ENCODE measurements around the gene NRP1. TPM values are rescaled to one million over a fixed set of nuclear protein-coding genes. Genes with fewer than 3 reads are reported as not detected.

NRP1 gene
- total and polyA plus RNA-seq, 2 donors, result 36.9 to 172 TPM

DNA sequence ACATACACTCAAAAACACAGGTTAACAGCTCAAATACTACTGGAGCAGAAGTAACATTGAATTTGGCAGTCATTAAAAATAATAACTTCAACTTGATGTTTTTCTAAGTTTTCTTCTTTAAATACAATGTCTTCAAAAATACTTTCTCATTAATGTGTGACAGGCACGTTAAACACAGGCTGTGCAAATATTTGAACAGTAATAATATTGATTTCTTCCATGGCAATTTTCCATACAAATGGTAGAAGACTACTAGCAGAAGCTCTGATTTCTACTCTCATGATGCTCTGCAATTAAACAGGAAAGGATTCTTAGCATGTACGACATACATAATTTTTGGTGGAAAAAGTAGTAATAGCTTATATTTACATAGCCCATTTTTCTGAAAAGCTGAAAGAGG lies 47.4 kb downstream of the NRP1 start:
- Histone ChIP-seq H3K4me3 (ENCODE audit: low read depth, low read length) (no peak overlapping the region), H3K36me3 (ENCODE audit: insufficient read depth) (no peaks in the 10 kb centered on the region), H3K4me1 (ENCODE audit: insufficient read depth) (peaks cover 3% of the 10 kb centered on the region), H3K27ac (ENCODE audit: low read depth) (no peak overlapping the region)
- 79% methylated on average over 2 of the region's 2 CpGs for WGBS
- DNase-seq (ENCODE audit: extremely low spot score), result no peak

GRCh38 chr10:33286157-33286934 lies 48.1 kb downstream of the NRP1 start:
- H3K4me3 ChIP-seq (ENCODE audit: low read depth, low read length), result no peak overlapping the region
- no peak for DNase-seq (ENCODE audit: extremely low spot score)
- H3K4me1 ChIP-seq (ENCODE audit: insufficient read depth), result peaks cover 3% of the 10 kb centered on the region
- 48% methylated on average over 4 of the region's 4 CpGs for WGBS
- no peak overlapping the region for H3K27ac ChIP-seq (ENCODE audit: low read depth)
- no peaks in the 10 kb centered on the region for H3K36me3 ChIP-seq (ENCODE audit: insufficient read depth)

DNA sequence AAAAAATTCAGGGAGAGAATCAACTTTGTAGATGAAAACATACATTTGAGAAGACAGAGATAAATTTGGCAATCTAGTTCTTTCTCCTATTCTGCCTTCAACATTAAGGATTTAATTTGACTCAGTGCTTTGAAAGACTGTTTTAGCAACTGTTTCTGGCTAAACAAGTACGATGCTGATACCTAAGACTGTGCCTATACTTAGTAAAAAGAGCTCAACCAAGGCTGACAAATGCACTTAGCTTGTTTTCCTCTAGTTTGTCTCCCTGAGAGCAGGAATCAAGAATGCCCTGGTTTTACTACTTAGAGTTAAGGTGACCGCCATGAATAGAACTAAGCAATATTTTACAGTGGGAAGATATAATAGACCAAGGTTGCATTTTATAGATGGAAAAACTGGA lies 49.5 kb downstream of the NRP1 start:
- H3K4me3 ChIP-seq (ENCODE audit: low read depth, low read length), result no peak overlapping the region
- DNase-seq (ENCODE audit: extremely low spot score), result no peak
- no peaks in the 10 kb centered on the region for H3K4me1 ChIP-seq (ENCODE audit: insufficient read depth)
- 51% methylated on average over 2 of the region's 2 CpGs for WGBS
- no peaks in the 10 kb centered on the region for H3K36me3 ChIP-seq (ENCODE audit: insufficient read depth)
- no peak overlapping the region for H3K27ac ChIP-seq (ENCODE audit: low read depth)

GRCh38 chr10:33279811-33280602 lies 54.5 kb downstream of the NRP1 start:
- Histone ChIP-seq H3K36me3 (ENCODE audit: insufficient read depth) (no peaks in the 10 kb centered on the region), H3K4me3 (ENCODE audit: low read depth, low read length) (no peak overlapping the region), H3K27ac (ENCODE audit: low read depth) (no peak overlapping the region), H3K4me1 (ENCODE audit: insufficient read depth) (no peaks in the 10 kb centered on the region)
- DNase-seq (ENCODE audit: extremely low spot score), result no peak
- 61% methylated on average over 5 of the region's 5 CpGs for WGBS

- no peaks in the 10 kb centered on the region for H3K4me1 ChIP-seq (ENCODE audit: insufficient read depth)
- H3K36me3 ChIP-seq (ENCODE audit: insufficient read depth), result no peaks in the 10 kb centered on the region
- no peak overlapping the region for H3K27ac ChIP-seq (ENCODE audit: low read depth)
- no peak overlapping the region for H3K4me3 ChIP-seq (ENCODE audit: low read depth, low read length)
- DNase-seq (ENCODE audit: extremely low spot score), result no peak
- WGBS, result 65% methylated on average over 5 of the region's 5 CpGs
These were observed 55.2 kb downstream of the NRP1 start for GRCh38 chr10:33279276-33279675.

GRCh38 chr10:33278198-33278597 lies 56.3 kb downstream of the NRP1 start:
- Histone ChIP-seq H3K4me3 (ENCODE audit: low read depth, low read length) (no peak overlapping the region), H3K27ac (ENCODE audit: low read depth) (no peak overlapping the region), H3K4me1 (ENCODE audit: insufficient read depth) (peaks cover 2% of the 10 kb centered on the region), H3K36me3 (ENCODE audit: insufficient read depth) (no peaks in the 10 kb centered on the region)
- DNase-seq (ENCODE audit: extremely low spot score), result no peak
- 47% methylated on average over 3 of the region's 3 CpGs for WGBS

GRCh38 chr10:33277135-33277536 lies 57.3 kb downstream of the NRP1 start:
- no peak overlapping the region for H3K4me3 ChIP-seq (ENCODE audit: low read depth, low read length)
- 53% methylated on average over 6 of the region's 6 CpGs for WGBS
- no peaks in the 10 kb centered on the region for H3K36me3 ChIP-seq (ENCODE audit: insufficient read depth)
- H3K4me1 ChIP-seq (ENCODE audit: insufficient read depth), result peaks cover 2% of the 10 kb centered on the region
- no peak overlapping the region for H3K27ac ChIP-seq (ENCODE audit: low read depth)
- DNase-seq (ENCODE audit: extremely low spot score), result no peak

- Histone ChIP-seq H3K36me3 (ENCODE audit: insufficient read depth) (no peaks in the 10 kb centered on the region), H3K4me3 (ENCODE audit: low read depth, low read length) (no peak overlapping the region), H3K4me1 (ENCODE audit: insufficient read depth) (peaks cover 2% of the 10 kb centered on the region), H3K27ac (ENCODE audit: low read depth) (no peak overlapping the region)
- DNase-seq (ENCODE audit: extremely low spot score), result no peak
- WGBS, result 71% methylated on average over 4 of the region's 4 CpGs
These were observed 58.1 kb downstream of the NRP1 start for GRCh38 chr10:33276282-33276923.

DNA sequence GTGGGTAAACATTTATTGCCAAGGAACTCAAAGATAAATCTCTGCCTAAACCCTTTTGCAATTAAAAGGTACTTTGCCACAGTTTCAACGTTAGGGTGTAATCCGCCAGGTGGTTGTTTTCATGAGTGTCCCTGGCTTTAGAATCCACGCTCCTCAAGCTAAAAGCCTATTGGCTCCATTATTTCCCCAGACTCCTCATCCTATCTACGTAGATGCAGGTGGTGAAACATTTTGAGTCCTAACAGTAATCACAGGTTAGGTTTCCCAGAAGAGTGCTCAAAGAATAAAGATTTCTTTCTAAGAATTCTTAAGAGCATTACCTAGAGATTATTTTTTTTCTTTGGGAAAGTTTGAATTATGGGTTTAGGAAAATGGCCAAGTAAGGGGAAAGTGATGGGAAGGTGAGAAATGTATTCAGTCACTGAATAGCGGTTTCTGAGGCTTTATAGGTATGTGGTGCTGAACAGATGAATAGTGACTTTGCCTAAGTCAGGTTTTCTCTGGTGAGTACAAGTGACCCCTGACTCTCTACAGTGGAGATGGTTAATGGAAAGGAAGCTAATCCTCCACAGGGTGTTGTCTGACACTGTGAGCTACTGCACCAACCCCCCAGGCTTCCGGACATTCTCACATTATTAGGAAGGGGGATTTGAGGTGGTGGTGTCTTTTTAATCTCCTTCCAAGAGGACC lies 60.2 kb downstream of the NRP1 start:
- Histone ChIP-seq H3K27ac (ENCODE audit: low read depth) (no peak overlapping the region), H3K4me3 (ENCODE audit: low read depth, low read length) (no peak overlapping the region), H3K36me3 (ENCODE audit: insufficient read depth) (no peaks in the 10 kb centered on the region), H3K4me1 (ENCODE audit: insufficient read depth) (peaks cover 2% of the 10 kb centered on the region)
- WGBS, result 70% methylated on average over 6 of the region's 6 CpGs
- DNase-seq (ENCODE audit: extremely low spot score), result no peak

DNA sequence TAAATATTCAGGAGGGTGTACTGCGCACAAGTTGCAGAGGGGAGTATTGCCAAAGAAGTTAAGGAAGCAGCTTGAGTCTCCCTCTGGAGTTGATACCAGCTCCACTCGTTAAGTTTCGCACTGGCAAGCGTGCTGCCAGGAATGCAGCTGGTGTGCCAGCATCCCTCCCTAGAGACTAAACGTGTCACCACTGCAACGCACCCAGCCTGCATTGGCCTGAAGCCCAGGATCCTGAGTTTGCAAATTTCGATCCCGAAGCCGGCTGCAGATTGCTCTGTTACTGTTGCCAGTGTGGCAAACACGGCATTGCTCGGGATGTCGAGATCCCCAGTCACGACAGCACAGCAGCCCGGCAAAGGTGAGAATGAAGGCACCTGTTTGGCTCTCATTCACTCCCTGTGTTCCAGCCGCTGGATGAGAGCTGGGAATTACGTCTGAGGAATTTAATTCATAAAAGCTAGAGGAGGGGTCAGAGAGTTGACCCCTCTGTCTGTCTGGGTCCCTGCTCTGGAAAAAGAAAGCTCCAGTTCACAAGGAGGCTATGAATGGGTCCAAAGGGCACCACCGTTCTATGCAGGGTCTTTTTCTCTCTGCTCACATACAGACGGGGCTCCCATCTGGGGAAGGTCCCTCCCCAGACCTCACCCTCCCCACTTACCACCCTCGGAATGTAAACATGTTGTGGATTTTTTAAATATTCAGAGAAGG lies 61.0 kb downstream of the NRP1 start:
- Histone ChIP-seq H3K36me3 (ENCODE audit: insufficient read depth) (no peaks in the 10 kb centered on the region), H3K27ac (ENCODE audit: low read depth) (no peak overlapping the region), H3K4me3 (ENCODE audit: low read depth, low read length) (peak overlapping the region; percentile 12), H3K4me1 (ENCODE audit: insufficient read depth) (peaks cover 2% of the 10 kb centered on the region)
- DNase-seq (ENCODE audit: extremely low spot score), result no peak
- WGBS, result 10% methylated on average over 19 of the region's 19 CpGs

DNA sequence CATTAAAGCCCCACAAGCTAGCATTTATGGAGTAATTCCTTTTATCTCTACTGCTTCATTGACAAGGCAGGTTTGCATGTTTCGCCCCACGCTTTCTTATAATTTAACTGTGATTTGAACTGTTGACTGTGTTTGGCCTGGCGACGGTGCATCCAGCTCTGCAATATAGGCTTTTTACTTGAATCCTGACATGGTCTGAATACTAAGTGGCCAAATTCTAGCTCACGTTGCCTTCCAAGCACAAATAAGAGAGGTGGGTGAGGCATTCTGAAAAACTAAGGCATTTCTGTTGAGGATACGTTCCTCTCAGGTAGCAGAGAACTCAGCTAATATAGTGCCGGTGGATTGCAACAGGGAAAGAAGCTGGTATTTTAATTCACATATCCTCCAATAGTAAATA lies 61.8 kb downstream of the NRP1 start:
- Histone ChIP-seq H3K36me3 (ENCODE audit: insufficient read depth) (no peaks in the 10 kb centered on the region), H3K4me3 (ENCODE audit: low read depth, low read length) (no peak overlapping the region), H3K27ac (ENCODE audit: low read depth) (no peak overlapping the region), H3K4me1 (ENCODE audit: insufficient read depth) (peaks cover 2% of the 10 kb centered on the region)
- 55% methylated on average over 7 of the region's 7 CpGs for WGBS
- DNase-seq (ENCODE audit: extremely low spot score), result no peak

- Histone ChIP-seq H3K36me3 (ENCODE audit: insufficient read depth) (no peaks in the 10 kb centered on the region), H3K4me3 (ENCODE audit: low read depth, low read length) (no peak overlapping the region), H3K27ac (ENCODE audit: low read depth) (no peak overlapping the region), H3K4me1 (ENCODE audit: insufficient read depth) (peaks cover 2% of the 10 kb centered on the region)
- no peak for DNase-seq (ENCODE audit: extremely low spot score)
- WGBS, result 33% methylated on average over 4 of the region's 4 CpGs
These were observed 62.4 kb downstream of the NRP1 start for GRCh38 chr10:33271969-33272583.
